Neural cell (in vitro differentiated cells): ENCODE results near the gene WNT2B. TPM values are rescaled to one million over a fixed set of nuclear protein-coding genes. Genes with fewer than 3 reads are reported as not detected.

Experiments used
- H2AFZ ChIP-seq: fragments of 200-600, 300-800 bp; sonication (generic), shearing (Covaris generic); 2 replicates; pipeline ENCODE4 v1.6.0; 2014; ENCODE audit warnings: low read depth, mild to moderate bottlenecking, antibody characterized with exemption, low read length, moderate library complexity
- H3F3A ChIP-seq: fragments of 200-600 bp; shearing (Covaris generic); 2 replicates; pipeline ENCODE4 v1.6.1; 2016; ENCODE audit warnings: mild to moderate bottlenecking, moderate library complexity, mixed read lengths, antibody characterized with exemption, low read length; ENCODE audit not compliant: insufficient read depth, poor library complexity, severe bottlenecking
- H3K27ac ChIP-seq: fragments of 200-600, 300-800 bp; sonication (generic), shearing (Covaris generic); 2 replicates; pipeline ENCODE4 v1.5.1; 2014; ENCODE audit warnings: mild to moderate bottlenecking, low read length, moderate library complexity
- H3K27me3 ChIP-seq: fragments of 300-800, 200-600 bp; sonication (generic), shearing (Covaris generic); 2 replicates; pipeline ENCODE4 v1.6.0; 2014; ENCODE audit warnings: mild to moderate bottlenecking, low read depth, low read length, moderate library complexity; ENCODE audit not compliant: insufficient read depth
- H3K36me3 ChIP-seq: fragments of 300-800, 200-600 bp; sonication (generic), shearing (Covaris generic); 2 replicates; pipeline ENCODE4 v1.5.1; 2014; ENCODE audit warnings: mild to moderate bottlenecking, antibody characterized with exemption, low read length, moderate library complexity; ENCODE audit not compliant: insufficient read depth
- H3K4me2 ChIP-seq: fragments of 300-800, 200-600 bp; sonication (generic), shearing (Covaris generic); 2 replicates; pipeline ENCODE4 v1.6.0; 2014; ENCODE audit warnings: mild to moderate bottlenecking, low read length
- H3K4me3 ChIP-seq: fragments of 300-800, 200-600 bp; sonication (generic), shearing (Covaris generic); 2 replicates; pipeline ENCODE4 v1.5.1; 2014; ENCODE audit warnings: mild to moderate bottlenecking, low read length, moderate library complexity
- H3K79me2 ChIP-seq: fragments of 200-600 bp; shearing (Covaris generic); replicated peaks from 2 replicates; pipeline ENCODE4 v1.6.0; 2014; ENCODE audit warnings: mild to moderate bottlenecking, low read length, moderate library complexity; ENCODE audit not compliant: insufficient read depth
- H3K9ac ChIP-seq: fragments of 300-800, 200-600 bp; sonication (generic), shearing (Covaris generic); 2 replicates; pipeline ENCODE4 v1.6.1; 2016; ENCODE audit warnings: mild to moderate bottlenecking, low read length, mixed read lengths
- H3K9me2 ChIP-seq: fragments of 200-600 bp; shearing (Covaris generic); 2 replicates; pipeline ENCODE4 v1.6.1; 2016; ENCODE audit warnings: mild to moderate bottlenecking, low read length, mixed read lengths; ENCODE audit not compliant: insufficient read depth
- H3K9me3 ChIP-seq: fragments of 200-600, 300-800 bp; sonication (generic), shearing (Covaris generic); 2 replicates; pipeline ENCODE4 v1.6.1; 2016; ENCODE audit warnings: mild to moderate bottlenecking, mixed run types, low read length, moderate library complexity, mixed read lengths
- H4K20me1 ChIP-seq: fragments of 200-600 bp; shearing (Covaris generic); 2 replicates; pipeline ENCODE4 v1.6.1; 2016; ENCODE audit warnings: mild to moderate bottlenecking, mixed run types; ENCODE audit not compliant: insufficient read depth
- CTCF ChIP-seq: fragments of 450-650 bp; IDR thresholded peaks from 2 replicates; pipeline ENCODE4 v1.5.1; 2014; ENCODE audit warnings: antibody characterized with exemption, mild to moderate bottlenecking, moderate library complexity; ENCODE audit not compliant: poor library complexity, severe bottlenecking
- EP300 ChIP-seq: fragments of 450-650 bp; conservative IDR thresholded peaks from 2 replicates; pipeline ENCODE4 v1.6.1; 2014; ENCODE audit warnings: antibody characterized with exemption, mild to moderate bottlenecking, moderate library complexity; ENCODE audit not compliant: poor library complexity, severe bottlenecking
- EZH2 ChIP-seq: fragments of 200-600, 300-800 bp; shearing (Covaris generic), sonication (generic); IDR thresholded peaks from 2 replicates; pipeline ENCODE4 v1.6.1; 2014; ENCODE audit warnings: antibody characterized with exemption, low read length, borderline replicate concordance, mild to moderate bottlenecking; ENCODE audit not compliant: insufficient read depth, poor library complexity, severe bottlenecking
- MXI1 ChIP-seq: fragments of 450-650 bp; conservative IDR thresholded peaks from 2 replicates; pipeline ENCODE4 v1.6.1; 2014; ENCODE audit warnings: antibody characterized with exemption, mild to moderate bottlenecking; ENCODE audit not compliant: poor library complexity, severe bottlenecking
- POLR2AphosphoS5 ChIP-seq: IDR thresholded peaks from 2 replicates; pipeline ENCODE4 v1.6.1; 2012
- RAD21 ChIP-seq: fragments of 450-650 bp; conservative IDR thresholded peaks from 2 replicates; pipeline ENCODE4 v1.6.1; 2014; ENCODE audit warnings: antibody characterized with exemption, mild to moderate bottlenecking, moderate library complexity
- REST ChIP-seq: IDR thresholded peaks from 2 replicates; pipeline ENCODE4 v1.6.1; 2012; ENCODE audit warnings: borderline replicate concordance
- SMC3 ChIP-seq: fragments of 450-650 bp; conservative IDR thresholded peaks from 2 replicates; pipeline ENCODE4 v1.6.1; 2014; ENCODE audit warnings: antibody characterized with exemption, mild to moderate bottlenecking, moderate library complexity; ENCODE audit not compliant: poor library complexity
- TAF1 ChIP-seq: IDR thresholded peaks from 2 replicates; pipeline ENCODE4 v1.6.1; 2012; ENCODE audit warnings: low read depth
- polyA plus RNA-seq: library from polyadenylated mRNA; depleted of rRNA; stranded (reverse); fragments of >200 nt; gene quantifications from 2 replicates; pipeline ENCODE4 v1.2.3, GENCODE V29; 2014

Gene WNT2B
- polyA plus RNA-seq, 1 donor from 2014 or later = 3.1 TPM

DNA sequence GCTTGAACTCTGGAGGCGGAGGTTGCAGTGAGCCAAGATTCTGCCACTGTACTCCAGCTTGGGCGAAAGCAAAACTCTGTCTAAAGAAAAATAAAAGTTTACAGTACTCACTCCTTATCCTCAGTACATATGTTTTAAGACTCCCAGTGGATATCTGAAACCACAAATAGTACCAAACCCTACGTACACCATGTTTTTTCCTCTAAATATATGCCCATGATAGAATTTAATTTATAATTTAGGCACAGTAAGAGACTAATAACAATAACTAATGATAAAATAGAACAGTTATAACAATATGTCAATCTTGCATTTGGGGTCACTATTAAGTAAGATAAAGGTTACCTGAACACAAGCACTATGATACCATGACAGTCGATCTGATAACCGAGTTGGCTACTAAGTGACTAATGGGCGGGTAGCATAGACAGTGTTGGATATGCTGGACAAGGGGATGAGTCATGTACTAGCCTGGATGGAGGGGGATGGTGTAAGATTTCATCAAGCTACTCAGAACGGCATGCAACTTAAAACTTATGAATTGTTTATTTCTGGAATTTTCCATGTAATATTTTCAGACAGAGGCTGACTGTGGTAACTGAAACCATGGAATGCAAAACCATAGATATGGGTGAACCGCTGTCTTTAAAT, 66.5 kb downstream of the WNT2B start:
- Histone ChIP-seq H3F3A (no peaks in the 10 kb centered on the region), H3K9me2 (no peaks in the 10 kb centered on the region), H2AFZ (no peak overlapping the region), H3K27me3 (no peaks in the 10 kb centered on the region), H4K20me1 (no peaks in the 10 kb centered on the region), H3K4me3 (no peak overlapping the region), H3K4me2 (no peak overlapping the region), H3K9me3 (no peaks in the 10 kb centered on the region), H3K27ac (no peak overlapping the region), H3K9ac (no peak overlapping the region), H3K79me2 (no peaks in the 10 kb centered on the region), H3K36me3 (peaks cover 12% of the 10 kb centered on the region)
- TF ChIP-seq SMC3 (no peak), EP300 (no peak), CTCF (no peak), EZH2 (no peak), TAF1 (no peak), MXI1 (no peak), POLR2AphosphoS5 (no peak), REST (no peak), RAD21 (no peak)

DNA sequence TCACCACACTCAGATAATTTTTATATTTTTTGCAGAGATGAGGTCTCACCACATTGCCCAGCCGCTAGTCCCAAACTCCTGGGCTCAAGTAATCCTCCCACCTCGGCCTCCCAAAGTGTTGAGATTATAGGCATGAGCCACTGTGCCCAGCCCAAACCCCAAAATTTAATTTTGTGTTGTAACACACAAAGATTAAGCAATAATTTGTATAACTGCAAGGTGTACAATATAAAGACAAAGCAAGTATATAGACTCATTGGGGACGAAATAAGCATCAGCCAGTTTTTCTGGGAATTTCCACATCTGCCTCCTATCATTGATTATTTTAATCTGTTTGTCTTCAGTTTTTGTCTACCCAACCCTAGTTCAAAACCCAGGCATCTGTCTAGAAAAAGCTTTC, 67.5 kb downstream of the WNT2B start:
- Histone ChIP-seq H3K4me3 (no peak overlapping the region), H3F3A (no peaks in the 10 kb centered on the region), H2AFZ (no peak overlapping the region), H3K9ac (no peak overlapping the region), H4K20me1 (no peaks in the 10 kb centered on the region), H3K9me2 (no peaks in the 10 kb centered on the region), H3K27me3 (no peaks in the 10 kb centered on the region), H3K79me2 (no peaks in the 10 kb centered on the region), H3K4me2 (no peak overlapping the region), H3K9me3 (no peaks in the 10 kb centered on the region), H3K36me3 (peaks cover 12% of the 10 kb centered on the region), H3K27ac (no peak overlapping the region)
- TF ChIP-seq POLR2AphosphoS5 (no peak), EZH2 (no peak)

Other genes with a start within 250 kb of the WNT2B start
- gene CTTNBP2NL, start 112.8 kb upstream of the WNT2B start, polyA plus RNA-seq = 11.8 and 12.5 TPM in 2 replicates
- 33.7 and 34.5 TPM in 2 replicates for gene ST7L, start 110.2 kb downstream of the WNT2B start, polyA plus RNA-seq
- gene CAPZA1, start 110.9 kb downstream of the WNT2B start, polyA plus RNA-seq = 79.0 and 82.2 TPM in 2 replicates
- gene MOV10, start 165.7 kb downstream of the WNT2B start, polyA plus RNA-seq = 1.4 and 3.0 TPM in 2 replicates
- gene RHOC, start 198.2 kb downstream of the WNT2B start, polyA plus RNA-seq = 4.3 and 5.0 TPM in 2 replicates
- gene PPM1J, start 206.4 kb downstream of the WNT2B start, polyA plus RNA-seq = 0.16 and 1.7 TPM in 2 replicates